Measurements from ENCODE around the gene STXBP1.
A peak's percentile ranks its signal among the peaks of the same experiment; 100 is the strongest.

Gene STXBP1

DNA sequence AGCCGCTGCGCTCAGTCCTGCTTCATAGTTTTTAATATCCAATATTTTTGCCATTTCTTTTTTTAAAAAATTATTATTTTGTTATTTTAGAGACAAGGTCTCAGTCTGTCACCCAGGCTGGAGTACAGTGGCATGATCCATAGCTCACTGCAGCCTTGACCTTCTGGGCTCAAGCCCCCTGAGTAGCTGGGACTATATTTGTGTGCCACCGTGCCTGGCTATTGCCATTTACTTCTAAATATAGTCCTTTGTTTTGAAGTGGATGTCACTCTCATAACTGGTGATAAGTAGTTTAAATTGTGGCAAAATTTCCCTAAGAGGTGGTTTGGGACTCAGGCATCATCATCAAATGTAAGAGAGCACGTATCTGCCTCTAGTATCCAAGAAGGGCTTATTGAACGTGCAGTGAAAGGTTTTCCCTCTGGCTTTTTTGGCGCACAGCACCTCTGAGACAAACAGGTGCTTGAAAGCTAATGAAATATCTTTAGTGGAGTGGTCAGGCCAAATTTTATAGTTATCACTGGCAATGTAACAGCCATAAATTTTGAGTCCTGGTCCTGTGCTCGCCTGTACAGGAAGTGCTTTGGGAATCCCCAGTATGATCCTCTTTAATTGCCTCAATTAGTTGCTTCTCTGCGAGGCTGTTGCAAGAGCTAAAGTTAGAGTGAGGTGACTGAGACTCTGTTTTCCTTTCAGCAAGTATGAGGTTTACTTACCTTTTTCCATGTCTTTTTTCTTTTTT is 14.8 kb downstream of the STXBP1 start:
- DNase-seq: peak; percentile 51

DNA sequence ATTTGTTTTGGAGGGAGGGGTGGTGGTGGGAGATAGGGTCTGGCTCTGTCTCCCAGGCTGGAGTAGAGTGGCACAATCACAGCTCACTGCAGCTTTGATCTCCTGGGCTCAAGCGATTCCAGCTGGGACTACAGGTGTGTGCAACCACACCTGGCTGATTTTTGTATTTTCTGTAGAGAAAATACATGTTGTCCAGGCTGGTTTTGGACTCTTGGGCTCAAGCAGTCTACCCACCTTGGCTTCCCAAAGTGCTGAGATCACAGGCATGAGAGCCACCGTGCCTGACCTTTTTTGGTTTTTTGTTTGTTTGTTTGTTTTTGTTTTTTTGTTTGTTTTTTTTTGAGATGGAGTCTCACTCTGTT is 15.4 kb downstream of the STXBP1 start:
- no peak for DNase-seq

DNA sequence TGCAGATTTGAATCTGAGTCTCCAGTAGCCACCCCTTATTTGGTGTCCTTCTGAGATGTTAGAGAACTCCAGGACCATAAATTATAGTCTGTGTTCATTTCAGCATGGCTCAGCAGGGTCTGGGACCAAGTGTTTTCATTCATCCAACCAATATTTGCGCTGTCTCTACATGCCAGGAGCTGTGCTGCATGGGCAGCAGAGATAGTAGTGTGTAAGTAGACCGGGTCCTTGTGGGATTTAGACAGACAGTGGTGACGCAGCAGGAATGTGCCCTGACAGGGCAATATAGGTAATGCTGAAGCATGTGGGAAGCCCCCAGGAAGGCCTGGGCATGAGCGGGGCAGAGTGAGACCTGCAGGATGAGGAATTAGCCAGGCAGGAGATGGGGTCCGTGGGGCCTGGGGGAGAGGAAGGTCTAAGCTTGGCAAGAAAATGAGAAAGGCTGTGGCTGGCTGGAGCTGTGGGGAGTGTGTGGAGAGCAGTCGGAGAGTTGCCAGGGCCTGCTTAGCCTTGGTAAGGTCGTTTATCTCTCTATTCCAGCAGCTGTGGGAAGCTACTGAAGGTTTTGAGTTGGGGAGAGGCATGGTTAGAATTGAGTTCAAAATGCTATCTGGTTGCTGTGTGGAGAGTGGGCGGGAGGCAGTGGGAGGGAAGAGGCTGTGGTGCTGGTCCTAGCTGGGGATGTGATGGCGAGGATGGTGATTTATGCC is 16.8 kb downstream of the STXBP1 start:
- no peak for DNase-seq

GRCh38 chr9:127629468-127630081 is 17.5 kb downstream of the STXBP1 start:
- DNase-seq: no peak

GRCh38 chr9:127633216-127633862 is 21.3 kb downstream of the STXBP1 start:
- DNase-seq: no peak

- DNase-seq: no peak
These were observed 21.9 kb downstream of the STXBP1 start for GRCh38 chr9:127634021-127634420.

DNA sequence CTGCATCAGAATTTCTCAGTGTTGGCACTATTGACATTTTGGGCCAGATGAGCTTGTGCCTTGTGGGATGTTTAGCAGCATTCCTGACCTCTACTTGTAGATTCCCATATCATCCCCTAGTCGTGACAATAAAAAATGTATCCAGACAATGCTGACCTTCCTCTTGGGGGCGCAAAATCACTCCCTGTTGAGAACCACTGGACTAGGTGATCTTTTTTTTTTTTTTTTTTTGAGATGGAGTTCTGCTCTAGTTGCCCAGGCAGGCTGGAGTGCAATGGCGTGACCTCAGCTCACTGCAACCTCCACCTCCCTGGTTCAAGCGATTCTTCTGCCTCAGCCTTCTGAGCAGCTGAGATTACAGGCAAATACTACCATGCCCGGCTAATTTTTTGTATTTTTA is 22.6 kb downstream of the STXBP1 start:
- no peak for DNase-seq

GRCh38 chr9:127635201-127635735 is 23.2 kb downstream of the STXBP1 start:
- DNase-seq: no peak

- peak; percentile 41 for DNase-seq
These were observed 25.3 kb downstream of the STXBP1 start for GRCh38 chr9:127637322-127637847.

DNA sequence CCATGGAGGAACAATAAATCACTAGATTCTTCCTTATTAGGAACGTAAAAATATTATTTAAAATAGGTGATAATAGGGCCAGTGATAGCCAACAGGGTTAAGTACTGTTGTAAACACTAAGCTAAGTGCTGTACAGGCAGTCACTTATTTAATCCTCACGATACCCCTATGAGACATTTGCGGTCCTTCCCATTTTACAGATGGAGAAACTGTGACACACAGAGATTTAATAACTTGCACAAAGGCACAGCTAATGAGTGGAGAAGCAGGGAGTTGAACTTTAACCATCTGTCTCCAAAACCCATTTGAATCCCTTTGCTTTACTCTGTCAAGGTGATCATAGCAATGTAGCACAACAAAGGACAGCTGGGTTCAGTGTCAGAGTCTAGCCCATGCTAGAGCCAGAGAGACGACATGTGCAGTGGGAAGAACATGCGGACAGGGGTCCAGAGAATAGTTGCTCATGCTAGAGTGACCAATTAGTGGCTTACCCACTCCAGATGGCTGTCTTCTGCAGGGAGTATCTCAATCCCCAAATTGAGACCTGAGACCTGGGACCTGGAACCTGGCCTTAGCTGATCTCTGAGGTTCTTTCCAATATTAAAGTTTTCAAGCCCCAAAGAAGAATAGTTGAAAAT is 28.9 kb downstream of the STXBP1 start:
- no peak for DNase-seq

GRCh38 chr9:127642082-127642740 is 30.1 kb downstream of the STXBP1 start:
- no peak for DNase-seq

- no peak for DNase-seq
These were observed 32.2 kb downstream of the STXBP1 start for GRCh38 chr9:127644146-127644827.

DNA sequence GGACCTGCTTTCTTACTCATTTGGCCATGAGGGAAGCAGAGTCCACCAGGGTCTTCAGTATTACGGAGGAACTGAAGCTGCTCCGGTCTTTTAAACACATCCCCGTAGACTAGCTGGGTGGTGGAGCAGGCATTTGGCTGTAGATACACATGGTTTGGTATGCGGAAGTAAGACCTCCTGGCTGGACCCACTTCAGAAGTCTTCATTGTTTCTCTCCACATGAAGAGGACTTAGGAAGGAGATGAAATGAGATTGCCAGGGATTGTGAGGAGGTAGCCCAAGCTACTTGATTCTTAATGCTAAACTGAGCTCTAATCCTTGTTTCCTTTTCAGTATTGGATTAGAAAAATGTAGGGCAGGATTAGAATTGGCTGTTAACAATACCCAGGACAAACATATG is 32.9 kb downstream of the STXBP1 start:
- DNase-seq: no peak

DNA sequence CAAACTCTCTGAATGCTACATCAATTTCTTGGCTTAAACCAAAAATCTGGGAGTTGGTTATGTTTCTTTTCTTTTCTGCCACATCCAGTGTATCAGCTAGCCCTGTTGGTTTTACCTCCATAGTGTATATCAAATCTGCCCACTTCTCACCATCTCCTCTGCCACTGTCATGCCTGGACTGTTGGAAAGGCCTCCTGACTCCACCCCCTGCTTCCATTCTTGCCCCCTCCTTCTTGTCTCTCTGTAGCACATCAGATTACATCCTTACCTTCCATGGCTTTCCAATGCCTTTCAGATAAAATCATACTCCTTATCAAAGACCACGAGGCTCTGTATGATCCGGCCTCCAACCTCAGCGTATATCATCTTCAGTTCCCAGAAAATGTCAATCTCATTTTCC is 35.4 kb downstream of the STXBP1 start:
- no peak for DNase-seq

GRCh38 chr9:127650518-127650917 is 38.4 kb downstream of the STXBP1 start:
- DNase-seq: no peak

DNA sequence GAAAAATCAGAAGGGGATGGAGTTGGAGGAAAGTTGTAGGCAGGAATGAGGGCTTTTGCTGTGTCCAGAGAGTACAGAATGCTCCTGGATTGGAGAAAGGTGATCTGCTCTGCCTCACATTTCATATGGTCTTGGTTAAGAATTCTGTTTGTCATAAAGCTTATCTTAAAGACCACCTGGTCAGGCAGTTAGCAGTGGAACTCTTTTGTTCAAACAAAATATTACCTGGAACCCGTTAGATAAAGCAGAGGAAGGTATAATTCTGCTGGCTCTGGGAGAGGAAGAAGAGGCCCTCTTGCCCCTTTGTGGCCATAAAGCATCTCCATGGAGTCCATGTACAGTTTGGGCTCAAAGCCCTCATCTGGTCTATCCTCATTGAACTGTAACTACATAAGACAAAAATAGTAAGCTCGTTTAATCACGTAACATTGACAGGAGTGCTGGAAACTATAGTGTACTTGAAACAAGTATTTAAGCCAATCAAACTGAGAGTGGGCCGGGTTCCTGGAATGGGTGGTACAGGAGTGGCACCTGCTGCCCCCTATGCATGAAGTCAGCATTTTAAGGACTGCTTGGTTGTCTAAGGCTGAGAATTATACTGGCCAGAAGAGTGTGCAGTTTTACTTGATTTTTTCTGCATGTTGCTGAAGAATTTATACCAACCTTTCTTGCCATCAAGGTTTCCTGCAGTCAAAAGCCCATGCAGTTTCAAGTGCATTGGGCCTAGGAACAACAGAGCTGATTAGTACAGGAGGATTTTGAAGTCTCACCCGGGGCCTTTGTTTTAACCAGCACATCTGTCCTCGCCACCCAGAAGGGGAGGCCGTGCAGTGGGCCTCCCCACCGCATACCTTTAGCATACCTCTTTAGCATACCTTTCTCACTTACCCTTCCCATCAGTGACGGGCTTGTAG is 39.9 kb downstream of the STXBP1 start:
- no peak for DNase-seq

- DNase-seq: no peak
These were observed 40.7 kb downstream of the STXBP1 start for GRCh38 chr9:127652733-127653132.

- no peak for DNase-seq
These were observed 42.5 kb downstream of the STXBP1 start for GRCh38 chr9:127654619-127655018.

- no peak for DNase-seq
These were observed 46.4 kb downstream of the STXBP1 start for GRCh38 chr9:127658428-127658827.

Data from NCI-H1105 treated with DMSO at 0.1 percent for 48 hours (cell line).